Stimulated activated CD4-positive, alpha-beta T cell treated with anti-CD3 and anti-CD28 coated beads, Interleukin-15, amount 100 ng/mL, for 48 hours (primary cell): ENCODE results near the gene ADAMTS16.

Experiments
- DNase-seq, 2 donors: peaks; one replicate each; pipeline ENCODE4 v3.0.0-alpha.2; 2020; ENCODE audit warnings: low read depth in 2 of 2

The ADAMTS16 gene

GRCh38 chr5:5347442-5347841 lies 207.3 kb downstream of the ADAMTS16 start:
- no peak for DNase-seq

GRCh38 chr5:5348135-5348534 lies 208.0 kb downstream of the ADAMTS16 start:
- no peak for DNase-seq

GRCh38 chr5:5348576-5348975 lies 208.4 kb downstream of the ADAMTS16 start:
- no peak for DNase-seq

GRCh38 chr5:5350101-5350500 lies 210.0 kb downstream of the ADAMTS16 start:
- no peak for DNase-seq

- no peak for DNase-seq
Observed at GRCh38 chr5:5351288-5351979, 211.3 kb downstream of the ADAMTS16 start.

- no peak for DNase-seq
Observed at GRCh38 chr5:5352675-5353074, 212.5 kb downstream of the ADAMTS16 start.

- DNase-seq: no peak
Observed at GRCh38 chr5:5353681-5354080, 213.6 kb downstream of the ADAMTS16 start.

GRCh38 chr5:5356765-5357164 lies 216.6 kb downstream of the ADAMTS16 start:
- no peak for DNase-seq

GRCh38 chr5:5359618-5360017 lies 219.5 kb downstream of the ADAMTS16 start:
- DNase-seq: no peak

GRCh38 chr5:5360363-5360940 lies 220.3 kb downstream of the ADAMTS16 start:
- no peak for DNase-seq

- DNase-seq: no peak
Observed at GRCh38 chr5:5360941-5361520, 220.9 kb downstream of the ADAMTS16 start.

- no peak for DNase-seq
Observed at GRCh38 chr5:5363045-5363444, 222.9 kb downstream of the ADAMTS16 start.

GRCh38 chr5:5364932-5365331 lies 224.8 kb downstream of the ADAMTS16 start:
- no peak for DNase-seq

GRCh38 chr5:5367739-5368138 lies 227.6 kb downstream of the ADAMTS16 start:
- no peak for DNase-seq

- no peak for DNase-seq
Observed at GRCh38 chr5:5369051-5369605, 229.0 kb downstream of the ADAMTS16 start.
